H1 (cell line): Measurements from ENCODE around the gene DUS1L. TPM values are rescaled to one million over a fixed set of nuclear protein-coding genes. Genes with fewer than 3 reads are reported as not detected.
A peak's percentile ranks its signal among the peaks of the same experiment; 100 is the strongest.

Experiments
- CTCF ChIA-PET: fragments of 300-600 bp; sonication (Branson Sonifier 250); formaldehyde crosslinking; loops from one replicate; lab custom pipeline; 2021; ENCODE audit not compliant: partially characterized antibody; lab: Charles Lee
- POLR2A ChIA-PET: fragments of 300-600 bp; sonication (Branson Sonifier 250); formaldehyde crosslinking; loops from one replicate; lab custom pipeline; 2021; ENCODE audit warnings: inconsistent platforms; ENCODE audit not compliant: partially characterized antibody; lab: Charles Lee
- DNase-seq, 2 experiments: peaks; one replicate each; pipeline versions ENCODE4 v3.0.0 to v3.0.0-alpha.2; 2010 to 2022; ENCODE audit warnings: low spot score in 2 of 2, low read depth in 1 of 2, mixed read lengths in 1 of 2
- FAIRE-seq: peaks from 2 replicates; lab custom pipeline; 2011; peaks lifted over from hg19 to GRCh38; lab: Jason Lieb, UNC
- H2AFZ ChIP-seq: 2 replicates; pipeline ENCODE4 v1.8.1; 2012; ENCODE audit warnings: low read length, inconsistent platforms
- H2AK5ac ChIP-seq: 2 replicates; pipeline ENCODE4 v1.6.1; 2013; ENCODE audit warnings: low read depth, low read length
- H2BK120ac ChIP-seq: replicated peaks from 2 replicates; pipeline ENCODE3; 2013; ENCODE audit warnings: low read depth, low read length, inconsistent platforms
- H2BK12ac ChIP-seq: 2 replicates; pipeline ENCODE4 v1.6.1; 2013; ENCODE audit warnings: low read depth, low read length
- H2BK15ac ChIP-seq: 2 replicates; pipeline ENCODE4 v1.6.1; 2013; ENCODE audit warnings: low read length
- H2BK20ac ChIP-seq: 2 replicates; pipeline ENCODE4 v1.6.1; 2013; ENCODE audit warnings: low read length
- H2BK5ac ChIP-seq: 2 replicates; pipeline ENCODE4 v1.6.1; 2013; ENCODE audit warnings: low read depth, low read length
- H3K14ac ChIP-seq: 2 replicates; pipeline ENCODE4 v1.6.1; 2013; ENCODE audit warnings: inconsistent platforms; ENCODE audit not compliant: insufficient read length
- H3K18ac ChIP-seq: 2 replicates; pipeline ENCODE4 v1.6.1; 2013; ENCODE audit warnings: low read length; ENCODE audit errors: extremely low read depth
- H3K23ac ChIP-seq: 2 replicates; pipeline ENCODE4 v1.6.1; 2013; ENCODE audit warnings: inconsistent platforms; ENCODE audit not compliant: insufficient read length
- H3K23me2 ChIP-seq: 2 replicates; pipeline ENCODE4 v1.6.1; 2013; ENCODE audit warnings: low read depth, low read length
- H3K27ac ChIP-seq: 2 replicates; pipeline ENCODE4 v1.6.1; 2011; ENCODE audit warnings: low read depth, low read length, inconsistent platforms
- H3K27me3 ChIP-seq, 4 experiments: replicated peaks in 1 of 4; 1 replicate in 1 of 4; 2 replicates in 3 of 4; pipeline versions ENCODE4 v1.6.1 to v1.8.1; 2011 to 2013; ENCODE audit warnings: low read length in 3 of 4, mild to moderate bottlenecking in 3 of 4, inconsistent platforms in 2 of 4, mixed read lengths in 2 of 4, moderate library complexity in 1 of 4; ENCODE audit not compliant: control insufficient read depth in 3 of 4, insufficient read depth in 3 of 4; ENCODE audit errors: extremely low read depth in 1 of 4
- H3K36me3 ChIP-seq, 4 experiments: 2 replicates each; pipeline versions ENCODE4 v1.6.1 to v1.8.1; 2011 to 2013; ENCODE audit warnings: mild to moderate bottlenecking in 4 of 4, low read length in 3 of 4, moderate library complexity in 2 of 4, control low read depth in 1 of 4, inconsistent platforms in 1 of 4; ENCODE audit not compliant: insufficient read depth in 4 of 4, control insufficient read depth in 2 of 4
- H3K4ac ChIP-seq: replicated peaks from 2 replicates; pipeline ENCODE3; 2013; ENCODE audit warnings: low read length, low read depth, mixed read lengths, inconsistent platforms; ENCODE audit not compliant: insufficient read length
- H3K4me1 ChIP-seq, 4 experiments: replicated peaks in 1 of 4; 1 replicate in 1 of 4; 2 replicates in 3 of 4; pipeline versions ENCODE4 v1.6.1 to v1.8.1; 2011 to 2013; ENCODE audit warnings: low read length in 3 of 4, inconsistent platforms in 2 of 4, mixed read lengths in 1 of 4; ENCODE audit not compliant: insufficient read depth in 4 of 4, control insufficient read depth in 3 of 4
- H3K4me2 ChIP-seq, 2 experiments: 2 replicates each; pipeline versions ENCODE4 v1.6.1 to v1.8.1; 2011 to 2013; ENCODE audit warnings: low read depth in 2 of 2, low read length in 2 of 2, control low read depth in 1 of 2, inconsistent platforms in 1 of 2, mild to moderate bottlenecking in 1 of 2; ENCODE audit not compliant: insufficient read depth in 1 of 2
- H3K4me3 ChIP-seq, 4 experiments: fragments of 200-600, 300-600 bp in 1 of 4; sonication (generic), shearing (Covaris generic), sonication (Bioruptor Twin) in 1 of 4; 2 replicates each; pipeline versions ENCODE4 v1.5.1 to v1.8.1; 2011 to 2016; ENCODE audit warnings: low read length in 4 of 4, low read depth in 3 of 4, control low read depth in 2 of 4, inconsistent platforms in 2 of 4, mild to moderate bottlenecking in 2 of 4, mixed read lengths in 1 of 4, moderate library complexity in 1 of 4; ENCODE audit not compliant: insufficient read depth in 2 of 4; ENCODE audit errors: extremely low read depth in 1 of 4
- H3K56ac ChIP-seq: replicated peaks from 2 replicates; pipeline ENCODE3; 2013; ENCODE audit warnings: low read depth, mild to moderate bottlenecking, mixed read lengths, low read length, inconsistent platforms; ENCODE audit not compliant: insufficient read length
- H3K79me1 ChIP-seq: 2 replicates; pipeline ENCODE4 v1.6.1; 2013; ENCODE audit warnings: low read depth, low read length, control low read depth
- H3K79me2 ChIP-seq, 2 experiments: 2 replicates each; pipeline versions ENCODE4 v1.6.1 to v1.8.1; 2012 to 2013; ENCODE audit warnings: low read length in 2 of 2, mild to moderate bottlenecking in 2 of 2, inconsistent platforms in 1 of 2; ENCODE audit not compliant: insufficient read depth in 2 of 2, control insufficient read depth in 1 of 2
- H3K9ac ChIP-seq, 4 experiments: replicated peaks in 1 of 4; 1 replicate in 1 of 4; 2 replicates in 3 of 4; pipeline versions ENCODE4 v1.6.1 to v1.8.1; 2011 to 2013; ENCODE audit warnings: low read depth in 3 of 4, low read length in 3 of 4, control low read depth in 2 of 4, mild to moderate bottlenecking in 2 of 4, moderate library complexity in 2 of 4, inconsistent platforms in 1 of 4; ENCODE audit errors: extremely low read depth in 1 of 4
- H3K9me3 ChIP-seq, 2 experiments: 2 replicates each; pipeline versions ENCODE4 v1.6.1 to v1.8.1; 2012 to 2013; ENCODE audit warnings: mild to moderate bottlenecking in 2 of 2, moderate library complexity in 2 of 2, control low read depth in 1 of 2, inconsistent platforms in 1 of 2, low read depth in 1 of 2, low read length in 1 of 2, mixed read lengths in 1 of 2; ENCODE audit not compliant: insufficient read depth in 2 of 2
- H4K20me1 ChIP-seq, 2 experiments: replicated peaks in 1 of 2; 2 replicates each; pipeline versions ENCODE3 to v1.8.1; 2011 to 2013; ENCODE audit warnings: inconsistent platforms in 2 of 2, low read length in 2 of 2, mild to moderate bottlenecking in 1 of 2; ENCODE audit not compliant: insufficient read depth in 2 of 2, control insufficient read depth in 1 of 2
- H4K5ac ChIP-seq: 2 replicates; pipeline ENCODE4 v1.6.1; 2013; ENCODE audit warnings: low read length, low read depth, mixed read lengths, inconsistent platforms; ENCODE audit not compliant: insufficient read length
- H4K8ac ChIP-seq: 2 replicates; pipeline ENCODE4 v1.8.0; 2013; ENCODE audit warnings: mild to moderate bottlenecking, moderate library complexity, low read length, inconsistent platforms; ENCODE audit not compliant: insufficient read depth; ENCODE audit errors: extremely low read depth
- H4K91ac ChIP-seq: replicated peaks from 2 replicates; pipeline ENCODE3; 2013; ENCODE audit warnings: low read length, mixed read lengths, inconsistent platforms; ENCODE audit not compliant: insufficient read length
- KDM5A ChIP-seq: fragments of 200-600 bp; IDR thresholded peaks from 2 replicates; pipeline ENCODE4 v1.7.1; 2012; ENCODE audit warnings: mild to moderate bottlenecking, low read length, inconsistent platforms, mixed read lengths
- POLR2AphosphoS5 ChIP-seq: IDR thresholded peaks from 2 replicates; pipeline ENCODE4 v1.6.1; 2011; ENCODE audit warnings: low read depth, low read length
- RXRA ChIP-seq: IDR thresholded peaks from 2 replicates; pipeline ENCODE4 v1.6.1; 2011; ENCODE audit warnings: low read depth, mild to moderate bottlenecking, low read length, moderate library complexity; ENCODE audit not compliant: insufficient read depth
- SIN3A ChIP-seq, 2 experiments: IDR thresholded peaks in 1 of 2; conservative IDR thresholded peaks in 1 of 2; 2 replicates each; pipeline ENCODE4 v1.6.1; 2011 to 2012; ENCODE audit warnings: low read length in 2 of 2, improper control_type of control experiment in 1 of 2, low read depth in 1 of 2, mild to moderate bottlenecking in 1 of 2
- ZNF274 ChIP-seq: IDR thresholded peaks from 2 replicates; pipeline ENCODE4 v1.7.0; 2012; ENCODE audit warnings: low read length, borderline replicate concordance; ENCODE audit errors: extremely low read depth
- WGBS, 2 experiments: shearing (Covaris generic) in 1 of 2; methylation state at CpG; one replicate each; pipeline versions ENCODE4 v1.1.6 to v1.1.7; 2013 to 2015; ENCODE audit warnings: low lambda C conversion rate in 2 of 2, mixed read lengths in 2 of 2, inconsistent platforms in 1 of 2, low coverage in 1 of 2, missing lambda C conversion rate in 1 of 2; ENCODE audit not compliant: insufficient replicate concordance in 2 of 2, insufficient coverage in 1 of 2, insufficient read length in 1 of 2; ENCODE audit errors: extremely low coverage in 1 of 2, missing lambda C conversion rate in 1 of 2; 5-methylcytosine and 5-hydroxymethylcytosine counted together
- polyA plus RNA-seq, 7 experiments: library from polyadenylated mRNA; depleted of rRNA in 3 of 7; stranded (reverse) in 5 of 7; unstranded in 2 of 7; fragments of >200 nt in 5 of 7; fragments of 200-250 nt in 2 of 7; gene quantifications; 1 replicate in 5 of 7; 2 replicates in 1 of 7; 4 replicates in 1 of 7; pipeline versions ENCODE4 v1.2.1 to v1.2.3, GENCODE V29; 2011 to 2013; ENCODE audit warnings: missing spikeins in 2 of 7, mixed read lengths in 2 of 7
- total RNA-seq: library from RNA; stranded (reverse); fragmentation: NEBNext Ultra II Directional; extraction: Animal tissue kit (Norgen Biotek cat#: 25700); gene quantifications from 2 replicates; pipeline ENCODE4 v1.2.1, GENCODE V29; 2021

The DUS1L gene
- total and polyA plus RNA-seq, 2 of the 8 experiments (the other 6 are each of a cell fraction or from before 2014, with no cell fraction given): 34.5 to 69.1 TPM

- Histone ChIP-seq H2BK120ac (no peak overlapping the region), H4K8ac (no peak overlapping the region), H2AK5ac (no peak overlapping the region)
- TF ChIP-seq RXRA: no peak
- no peak for TF ChIP-seq SIN3A (conservative IDR thresholded peaks at IDR 0.05 in 1 of 2, IDR thresholded peaks at IDR 0.05 in 1 of 2; ENCODE audit: low read depth in 1 of 2, low read length in 2 of 2)
- 0 out of 2 replicates have a peak, but pooled peaks have one; percentile 1 for TF ChIP-seq POLR2AphosphoS5
- TF ChIP-seq ZNF274: no peak
- TF ChIP-seq KDM5A: no peak
- TF ChIP-seq, all 59 proteins: peak for 1
- Histone ChIP-seq H3K23me2 (no peaks in the 10 kb centered on the region), H3K79me1 (peaks cover 7% of the 10 kb centered on the region), H3K56ac (no peak overlapping the region), H3K4me1 (no peaks in the 10 kb centered on the region), H3K4me3 (no peak overlapping the region), H3K9ac (no peak overlapping the region), H2AFZ (no peak overlapping the region), H4K91ac (no peak overlapping the region), H3K23ac (no peak overlapping the region), H3K4ac (no peak overlapping the region), H3K27me3 (no peaks in the 10 kb centered on the region), H2BK5ac (0 out of 2 replicates have a peak overlapping the region, but pooled peaks have one; percentile 44), H3K18ac (no peak overlapping the region), H3K14ac (no peak overlapping the region), H3K9me3 (no peaks in the 10 kb centered on the region), H3K27ac (no peak overlapping the region), H3K36me3 (peaks cover 66 to 97% (median 91%) of the 10 kb centered on the region in 4 experiments), H3K4me2 (no peak overlapping the region), H2BK12ac (no peak overlapping the region), H4K5ac (no peak overlapping the region), H4K20me1 (peaks cover 30 to 75% of the 10 kb centered on the region in 2 experiments), H3K79me2 (no peaks in the 10 kb centered on the region), H2BK20ac (no peak overlapping the region), H2BK15ac (no peak overlapping the region)
- ChIA-PET POLR2A (interaction anchor here (0.6 to 12.5 kb wide), 9 partner anchors 5 to 67 kb away, joined by 3 to 105 read pairs (median 5); no protein-coding TSS in a partner anchor), CTCF (interaction anchor here (0.6 to 1.2 kb wide), 3 partner anchors 22 to 74 kb away, joined by 3 read pairs; no protein-coding TSS in a partner anchor)
- WGBS, 2 experiments: 96% methylated on average over 35 of the region's 55 CpGs; no CpG with 5 or more reads in 1 of the 2 experiments
- FAIRE-seq (no peak), DNase-seq (no peak)
Measured at GRCh38 chr17:82083533-82084359, 18.1 kb upstream of the DUS1L start.
